ENCODE results near the gene CNTRL. TPM values are rescaled to one million over a fixed set of nuclear protein-coding genes. Genes with fewer than 3 reads are reported as not detected.
A peak's percentile ranks its signal among the peaks of the same experiment; 100 is the strongest.
"Not testable (repeated sequence)": the region's sequence is repeated elsewhere in the genome, so short reads cannot be mapped to it uniquely, and the experiment has no call there.

Gene CNTRL
- polyA plus RNA-seq, 4 donors = 1.9 to 14.4 (median 4.5) TPM

DNA sequence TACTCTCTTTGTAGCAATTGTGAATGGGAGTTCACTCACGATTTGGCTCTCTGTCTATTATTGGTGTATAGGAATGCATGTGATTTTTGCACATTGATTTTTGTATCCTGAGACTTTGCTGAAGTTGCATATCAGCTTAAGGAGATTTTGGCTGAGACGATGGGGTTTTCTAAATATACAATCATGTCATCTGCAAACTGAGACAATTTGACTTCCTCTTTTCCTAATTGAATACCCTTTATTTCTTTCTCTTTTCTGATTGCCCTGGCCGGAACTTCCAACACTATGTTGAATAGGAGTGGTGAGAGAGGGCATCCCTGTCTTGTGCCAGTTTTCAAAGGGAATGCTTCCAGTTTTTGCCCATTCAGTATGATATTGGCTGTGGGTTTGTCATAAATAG is 54.6 kb downstream of the CNTRL start:
- H3K4me3 ChIP-seq (ENCODE audit: low read depth in 1 of 3, low read length in 3 of 3); DNase-seq; H3K27ac ChIP-seq (ENCODE audit: low read depth in 1 of 3, low read length in 2 of 3); H3K4me1 ChIP-seq (ENCODE audit: control insufficient read depth in 3 of 3, insufficient read depth in 2 of 3, low read depth in 1 of 3, low read length in 2 of 3); H3K27me3 ChIP-seq (ENCODE audit: control insufficient read depth in 3 of 3, insufficient read depth in 3 of 3, low read length in 3 of 3); H3K9me3 ChIP-seq (ENCODE audit: control insufficient read depth in 2 of 2, insufficient read depth in 1 of 2, low read depth in 1 of 2, low read length in 1 of 2); H3K36me3 ChIP-seq (ENCODE audit: control insufficient read depth in 3 of 3, insufficient read depth in 2 of 3, low read depth in 1 of 3, low read length in 3 of 3); FAIRE-seq: not testable (repeated sequence)
- WGBS, 3 donors = 88 to 96% (median 88%) methylated on average over 3 of the region's 3 CpGs

DNA sequence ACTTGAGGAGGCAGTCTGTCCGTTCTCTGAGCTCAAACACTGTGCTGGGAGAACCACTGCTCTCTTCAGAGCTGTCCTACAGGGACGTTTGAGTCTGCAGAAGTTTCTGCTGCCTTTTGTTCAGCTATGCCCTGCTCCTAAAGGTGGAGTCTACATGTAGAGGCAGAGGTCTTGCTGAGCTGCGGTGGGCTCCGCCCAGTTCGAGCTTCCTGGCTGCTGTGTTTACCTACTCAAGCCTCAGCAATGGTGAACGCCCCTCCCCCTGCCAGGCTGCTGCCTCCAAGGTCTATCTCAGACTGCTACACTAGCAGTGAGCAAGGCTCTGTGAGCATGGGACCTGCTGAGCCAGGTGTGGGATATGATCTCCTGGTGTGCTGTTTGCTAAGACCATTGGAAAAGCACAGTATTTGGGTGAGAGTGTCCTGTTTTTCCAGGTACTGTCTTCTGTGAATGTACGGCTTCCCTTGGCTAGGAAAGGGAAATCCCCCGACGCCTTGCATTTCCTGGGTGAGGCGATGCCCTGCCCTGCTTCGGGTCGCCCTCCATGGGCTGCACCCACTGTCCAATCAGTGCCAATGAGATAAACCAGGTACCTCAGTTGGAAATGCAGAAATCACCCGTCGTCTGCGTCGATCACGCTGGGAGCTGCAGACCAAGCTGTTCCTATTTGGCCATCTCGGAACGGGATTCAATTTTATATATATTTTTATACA is 58.5 kb downstream of the CNTRL start:
- 78 to 83% (median 81%) methylated on average over 19 of the region's 19 CpGs for WGBS, 3 donors
- H3K4me1 ChIP-seq (ENCODE audit: control insufficient read depth in 3 of 3, insufficient read depth in 2 of 3, low read depth in 1 of 3, low read length in 2 of 3) = no peaks in the 10 kb centered on the region
- peaks cover 0 to 12% (median 2%) of the 10 kb centered on the region in 3 donors for H3K36me3 ChIP-seq (ENCODE audit: control insufficient read depth in 3 of 3, insufficient read depth in 2 of 3, low read depth in 1 of 3, low read length in 3 of 3)
- H3K9me3 ChIP-seq (ENCODE audit: control insufficient read depth in 2 of 2, insufficient read depth in 1 of 2, low read depth in 1 of 2, low read length in 1 of 2) = no peaks in the 10 kb centered on the region
- H3K4me3 ChIP-seq (ENCODE audit: low read depth in 1 of 3, low read length in 3 of 3) = no peak overlapping the region
- H3K27me3 ChIP-seq (ENCODE audit: control insufficient read depth in 3 of 3, insufficient read depth in 3 of 3, low read length in 3 of 3) = no peaks in the 10 kb centered on the region
- H3K27ac ChIP-seq (ENCODE audit: low read depth in 1 of 3, low read length in 2 of 3) = no peak overlapping the region
- DNase-seq (peak; percentile 12 to 23), FAIRE-seq (no peak)

DNA sequence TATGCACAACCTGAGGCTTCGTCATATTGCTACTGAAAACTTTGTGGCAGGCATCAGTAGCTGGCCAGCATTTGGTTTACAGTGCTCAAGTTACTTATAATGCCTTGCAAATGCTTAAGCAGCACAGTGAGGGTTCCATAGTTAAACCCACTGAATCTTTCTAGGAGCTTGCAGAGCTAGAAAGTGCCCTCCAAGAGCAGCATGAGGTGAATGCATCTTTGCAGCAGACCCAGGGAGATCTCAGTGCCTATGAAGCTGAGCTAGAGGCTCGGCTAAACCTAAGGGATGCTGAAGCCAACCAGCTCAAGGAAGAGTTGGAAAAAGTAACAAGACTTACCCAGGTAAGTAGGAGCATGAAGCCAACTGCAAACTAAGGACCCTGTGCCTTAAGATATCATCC is 60.9 kb downstream of the CNTRL start:
- peaks cover 0 to 12% (median 2%) of the 10 kb centered on the region in 3 donors for H3K36me3 ChIP-seq (ENCODE audit: control insufficient read depth in 3 of 3, insufficient read depth in 2 of 3, low read depth in 1 of 3, low read length in 3 of 3)

DNA sequence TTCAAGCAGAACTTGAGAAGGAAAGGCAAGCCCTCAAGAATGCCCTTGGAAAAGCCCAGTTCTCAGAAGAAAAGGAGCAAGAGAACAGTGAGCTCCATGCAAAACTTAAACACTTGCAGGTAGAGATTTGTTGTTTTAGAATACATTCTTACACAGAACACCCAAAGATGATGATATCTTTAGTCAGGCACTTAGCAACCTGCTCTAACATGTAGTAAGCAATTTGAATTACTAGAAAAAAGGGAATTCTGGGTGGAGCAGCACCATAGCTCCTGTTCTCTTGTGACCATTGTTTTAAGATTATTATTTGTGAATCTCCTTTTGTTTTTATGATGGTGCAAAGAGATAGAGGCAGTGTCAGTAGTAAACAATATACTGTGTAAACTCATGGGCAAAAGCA is 63.8 kb downstream of the CNTRL start:
- H3K27me3 ChIP-seq (ENCODE audit: control insufficient read depth in 3 of 3, insufficient read depth in 3 of 3, low read length in 3 of 3) = no peaks in the 10 kb centered on the region
- H3K27ac ChIP-seq (ENCODE audit: low read depth in 1 of 3, low read length in 2 of 3) = no peak overlapping the region
- no peak overlapping the region for H3K4me3 ChIP-seq (ENCODE audit: low read depth in 1 of 3, low read length in 3 of 3)
- peaks cover 0 to 9% (median 0%) of the 10 kb centered on the region in 3 donors for H3K36me3 ChIP-seq (ENCODE audit: control insufficient read depth in 3 of 3, insufficient read depth in 2 of 3, low read depth in 1 of 3, low read length in 3 of 3)
- no peak for DNase-seq
- no peaks in the 10 kb centered on the region for H3K4me1 ChIP-seq (ENCODE audit: control insufficient read depth in 3 of 3, insufficient read depth in 2 of 3, low read depth in 1 of 3, low read length in 2 of 3)
- no peak for FAIRE-seq
- no peaks in the 10 kb centered on the region for H3K9me3 ChIP-seq (ENCODE audit: control insufficient read depth in 2 of 2, insufficient read depth in 1 of 2, low read depth in 1 of 2, low read length in 1 of 2)

More for the DNA sequence above, 60.9 kb downstream of the CNTRL start:
- no peaks in the 10 kb centered on the region for H3K4me1 ChIP-seq (ENCODE audit: control insufficient read depth in 3 of 3, insufficient read depth in 2 of 3, low read depth in 1 of 3, low read length in 2 of 3)
- no peak for FAIRE-seq
- DNase-seq = no peak
- WGBS, 3 donors = 95 to 98% (median 97%) methylated on average over 2 of the region's 2 CpGs
- no peak overlapping the region for H3K4me3 ChIP-seq (ENCODE audit: low read depth in 1 of 3, low read length in 3 of 3)
- H3K27me3 ChIP-seq (ENCODE audit: control insufficient read depth in 3 of 3, insufficient read depth in 3 of 3, low read length in 3 of 3) = no peaks in the 10 kb centered on the region
- H3K9me3 ChIP-seq (ENCODE audit: control insufficient read depth in 2 of 2, insufficient read depth in 1 of 2, low read depth in 1 of 2, low read length in 1 of 2) = no peaks in the 10 kb centered on the region
- H3K27ac ChIP-seq (ENCODE audit: low read depth in 1 of 3, low read length in 2 of 3) = no peak overlapping the region

DNA sequence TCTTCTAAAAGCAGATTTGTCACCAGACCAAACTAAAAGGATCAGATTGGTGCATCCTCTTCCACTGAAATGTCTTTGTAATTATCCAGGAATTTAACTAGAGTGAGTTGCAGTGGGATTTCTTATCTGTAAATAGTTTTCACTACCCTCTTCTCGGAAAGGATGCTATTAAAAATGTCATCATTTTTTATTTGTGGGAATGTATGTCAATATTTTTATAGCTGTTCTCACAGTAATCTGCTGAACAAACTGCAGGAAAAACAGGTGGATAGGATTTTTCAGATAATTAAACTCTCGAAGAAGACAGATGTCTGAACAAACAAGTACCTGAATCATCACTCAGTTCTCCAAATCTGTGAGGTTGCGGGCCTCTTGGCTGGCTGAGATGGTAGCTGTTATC is 64.2 kb downstream of the CNTRL start:
- Histone ChIP-seq H3K36me3 (ENCODE audit: control insufficient read depth in 3 of 3, insufficient read depth in 2 of 3, low read depth in 1 of 3, low read length in 3 of 3) (peaks cover 0 to 9% (median 0%) of the 10 kb centered on the region in 3 donors), H3K27ac (ENCODE audit: low read depth in 1 of 3, low read length in 2 of 3) (no peak overlapping the region), H3K4me3 (ENCODE audit: low read depth in 1 of 3, low read length in 3 of 3) (no peak overlapping the region), H3K27me3 (ENCODE audit: control insufficient read depth in 3 of 3, insufficient read depth in 3 of 3, low read length in 3 of 3) (no peaks in the 10 kb centered on the region), H3K4me1 (ENCODE audit: control insufficient read depth in 3 of 3, insufficient read depth in 2 of 3, low read depth in 1 of 3, low read length in 2 of 3) (no peaks in the 10 kb centered on the region), H3K9me3 (ENCODE audit: control insufficient read depth in 2 of 2, insufficient read depth in 1 of 2, low read depth in 1 of 2, low read length in 1 of 2) (no peaks in the 10 kb centered on the region)
- 81 to 91% (median 81%) methylated on average over 3 of the region's 3 CpGs for WGBS, 3 donors
- DNase-seq (no peak), FAIRE-seq (no peak)

DNA sequence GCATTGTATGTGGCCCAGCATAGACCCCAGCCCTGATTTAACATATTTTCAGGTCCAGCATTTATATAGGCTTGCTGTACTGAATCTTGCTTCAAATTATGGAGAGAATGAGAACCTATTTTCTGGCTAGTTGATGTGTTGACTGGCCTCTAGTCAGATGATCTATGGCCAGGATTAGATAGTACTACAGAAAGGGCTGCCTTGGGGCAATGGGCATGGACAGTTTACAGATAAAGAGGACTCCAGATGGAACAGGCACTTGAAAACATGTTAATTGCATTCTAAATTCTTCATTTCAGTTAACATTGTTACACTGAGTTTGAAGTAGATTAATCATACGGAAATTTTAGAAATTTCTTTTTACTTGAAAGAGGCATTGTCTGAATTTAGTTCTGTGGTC is 65.4 kb downstream of the CNTRL start:
- Histone ChIP-seq H3K36me3 (ENCODE audit: control insufficient read depth in 3 of 3, insufficient read depth in 2 of 3, low read depth in 1 of 3, low read length in 3 of 3) (peaks cover 0 to 13% (median 2%) of the 10 kb centered on the region in 3 donors), H3K4me3 (ENCODE audit: low read depth in 1 of 3, low read length in 3 of 3) (no peak overlapping the region), H3K9me3 (ENCODE audit: control insufficient read depth in 2 of 2, insufficient read depth in 1 of 2, low read depth in 1 of 2, low read length in 1 of 2) (no peaks in the 10 kb centered on the region), H3K4me1 (ENCODE audit: control insufficient read depth in 3 of 3, insufficient read depth in 2 of 3, low read depth in 1 of 3, low read length in 2 of 3) (no peaks in the 10 kb centered on the region), H3K27ac (ENCODE audit: low read depth in 1 of 3, low read length in 2 of 3) (no peak overlapping the region), H3K27me3 (ENCODE audit: control insufficient read depth in 3 of 3, insufficient read depth in 3 of 3, low read length in 3 of 3) (no peaks in the 10 kb centered on the region)
- WGBS, 3 donors = 91 to 100% (median 92%) methylated on average over 1 of the region's 1 CpG
- FAIRE-seq = no peak
- DNase-seq = no peak

DNA sequence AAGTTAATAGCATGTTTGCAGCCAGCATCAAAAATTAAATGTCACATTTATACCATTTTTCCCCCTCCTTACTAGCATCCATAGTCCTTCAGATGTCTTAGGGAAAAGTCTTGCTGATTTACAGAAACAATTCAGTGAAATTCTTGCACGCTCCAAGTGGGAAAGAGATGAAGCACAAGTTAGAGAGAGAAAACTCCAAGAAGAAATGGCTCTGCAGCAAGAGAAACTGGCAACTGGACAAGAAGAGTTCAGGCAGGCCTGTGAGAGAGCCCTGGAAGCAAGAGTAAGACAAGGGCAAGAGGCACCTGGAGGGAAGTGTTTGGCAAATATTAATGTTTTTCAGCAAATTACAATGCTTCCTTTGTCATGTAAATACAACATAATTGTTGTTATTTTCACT is 66.6 kb downstream of the CNTRL start:
- 95 to 97% (median 96%) methylated on average over 1 of the region's 1 CpG for WGBS, 3 donors
- no peak overlapping the region for H3K4me3 ChIP-seq (ENCODE audit: low read depth in 1 of 3, low read length in 3 of 3)
- H3K27me3 ChIP-seq (ENCODE audit: control insufficient read depth in 3 of 3, insufficient read depth in 3 of 3, low read length in 3 of 3) = no peaks in the 10 kb centered on the region
- no peak for FAIRE-seq
- no peaks in the 10 kb centered on the region for H3K9me3 ChIP-seq (ENCODE audit: control insufficient read depth in 2 of 2, insufficient read depth in 1 of 2, low read depth in 1 of 2, low read length in 1 of 2)
- DNase-seq = no peak
- no peak overlapping the region for H3K27ac ChIP-seq (ENCODE audit: low read depth in 1 of 3, low read length in 2 of 3)
- H3K36me3 ChIP-seq (ENCODE audit: control insufficient read depth in 3 of 3, insufficient read depth in 2 of 3, low read depth in 1 of 3, low read length in 3 of 3) = peaks cover 0 to 13% (median 2%) of the 10 kb centered on the region in 3 donors
- no peaks in the 10 kb centered on the region for H3K4me1 ChIP-seq (ENCODE audit: control insufficient read depth in 3 of 3, insufficient read depth in 2 of 3, low read depth in 1 of 3, low read length in 2 of 3)

DNA sequence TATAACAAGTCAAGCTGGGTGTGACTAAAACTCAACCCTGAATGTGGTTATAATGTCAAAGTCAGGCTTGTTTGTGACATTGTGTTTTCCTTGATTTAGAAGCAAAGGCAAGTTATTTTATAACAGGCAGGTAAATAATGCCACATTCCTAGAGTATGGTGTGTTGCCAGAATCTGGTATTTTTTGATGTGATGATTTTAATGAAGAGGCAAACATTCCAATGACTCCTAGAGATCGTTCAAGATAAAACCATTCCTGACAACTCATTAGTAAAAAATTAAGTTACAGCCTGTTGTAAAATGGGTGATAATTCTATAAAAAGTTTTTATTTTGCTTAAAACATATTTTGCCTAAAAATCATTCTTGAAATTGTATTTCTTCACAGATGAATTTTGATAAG is 67.0 kb downstream of the CNTRL start:
- H3K36me3 ChIP-seq (ENCODE audit: control insufficient read depth in 3 of 3, insufficient read depth in 2 of 3, low read depth in 1 of 3, low read length in 3 of 3) = peaks cover 0 to 14% (median 2%) of the 10 kb centered on the region in 3 donors
- H3K9me3 ChIP-seq (ENCODE audit: control insufficient read depth in 2 of 2, insufficient read depth in 1 of 2, low read depth in 1 of 2, low read length in 1 of 2) = no peaks in the 10 kb centered on the region
- WGBS, 3 donors = 79 to 91% (median 83%) methylated on average over 1 of the region's 1 CpG
- H3K27ac ChIP-seq (ENCODE audit: low read depth in 1 of 3, low read length in 2 of 3) = no peak overlapping the region
- FAIRE-seq (no peak), DNase-seq (no peak)
- H3K4me1 ChIP-seq (ENCODE audit: control insufficient read depth in 3 of 3, insufficient read depth in 2 of 3, low read depth in 1 of 3, low read length in 2 of 3) = no peaks in the 10 kb centered on the region
- H3K4me3 ChIP-seq (ENCODE audit: low read depth in 1 of 3, low read length in 3 of 3) = no peak overlapping the region
- H3K27me3 ChIP-seq (ENCODE audit: control insufficient read depth in 3 of 3, insufficient read depth in 3 of 3, low read length in 3 of 3) = no peaks in the 10 kb centered on the region

DNA sequence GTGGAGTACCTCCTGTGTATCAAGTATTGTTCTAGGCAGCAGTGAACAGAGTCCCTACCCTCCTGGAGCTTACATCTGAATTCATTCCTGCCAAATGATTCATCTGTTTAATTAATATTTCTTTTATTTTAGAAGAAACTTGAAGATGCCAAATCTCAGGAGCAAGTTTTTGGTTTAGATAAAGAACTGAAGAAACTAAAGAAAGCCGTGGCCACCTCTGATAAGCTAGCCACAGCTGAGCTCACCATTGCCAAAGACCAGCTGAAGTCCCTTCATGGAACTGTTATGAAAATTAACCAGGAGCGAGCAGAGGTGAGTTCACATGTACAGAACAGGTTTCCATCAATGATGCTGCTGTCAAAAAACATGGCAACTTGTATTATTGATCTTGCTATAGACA is 69.0 kb downstream of the CNTRL start:
- no peaks in the 10 kb centered on the region for H3K4me1 ChIP-seq (ENCODE audit: control insufficient read depth in 3 of 3, insufficient read depth in 2 of 3, low read depth in 1 of 3, low read length in 2 of 3)
- H3K9me3 ChIP-seq (ENCODE audit: control insufficient read depth in 2 of 2, insufficient read depth in 1 of 2, low read depth in 1 of 2, low read length in 1 of 2) = no peaks in the 10 kb centered on the region
- no peaks in the 10 kb centered on the region for H3K27me3 ChIP-seq (ENCODE audit: control insufficient read depth in 3 of 3, insufficient read depth in 3 of 3, low read length in 3 of 3)
- no peak overlapping the region for H3K4me3 ChIP-seq (ENCODE audit: low read depth in 1 of 3, low read length in 3 of 3)
- no peak overlapping the region for H3K27ac ChIP-seq (ENCODE audit: low read depth in 1 of 3, low read length in 2 of 3)
- 94 to 98% (median 96%) methylated on average over 2 of the region's 2 CpGs for WGBS, 3 donors
- no peak for DNase-seq
- FAIRE-seq = no peak
- H3K36me3 ChIP-seq (ENCODE audit: control insufficient read depth in 3 of 3, insufficient read depth in 2 of 3, low read depth in 1 of 3, low read length in 3 of 3) = peaks cover 3 to 29% (median 4%) of the 10 kb centered on the region in 3 donors

Measured in small intestine (tissue), 7 donors.